A549 (cell line): ENCODE data around the gene DNAJC18. TPM values are rescaled to one million over a fixed set of nuclear protein-coding genes. Genes with fewer than 3 reads are reported as not detected.

Experiments used
- ATAC-seq, 2 experiments: fragments of 200-7000 bp in 1 of 2; fragments of >200 bp in 1 of 2; cut with Nextera tagmentation in 1 of 2; cut with Tn5 transposase in 1 of 2; 3 replicates each; pipeline versions ENCODE4 v1.8.0 to v1.9.1; 2018 to 2020; ENCODE audit warnings: mild to moderate bottlenecking in 1 of 2, moderate library complexity in 1 of 2
- CTCF ChIA-PET: fragments of 300-600 bp; sonication (Branson Sonifier 250); formaldehyde crosslinking; extraction: SDS; loops from one replicate; lab custom pipeline; 2021; ENCODE audit warnings: antibody characterized with exemption, inconsistent platforms; lab: Yijun Ruan, JAX
- POLR2A ChIA-PET: fragments of 350-600 bp; formaldehyde crosslinking; extraction: SDS; loops from one replicate; lab custom pipeline; 2021; ENCODE audit warnings: antibody characterized with exemption, inconsistent platforms; lab: Yijun Ruan, JAX
- DNase-seq, 2 experiments: peaks; one replicate each; pipeline versions ENCODE4 v3.0.0 to v3.0.0-alpha.2; 2011 to 2016; ENCODE audit warnings: low read depth in 1 of 2, low spot score in 1 of 2
- FAIRE-seq: peaks from 2 replicates; lab custom pipeline; 2011; peaks lifted over from hg19 to GRCh38; lab: Jason Lieb, UNC
- H3K27ac ChIP-seq, 2 experiments: fragments of >200 bp; sonication (Bioruptor Twin); formaldehyde crosslinking; 3 replicates each; pipeline ENCODE4 v1.5.1; 2016 to 2017
- H3K4me1 ChIP-seq: fragments of >200 bp; sonication (Bioruptor Twin); formaldehyde crosslinking; 3 replicates; pipeline ENCODE4 v1.6.1; 2016
- H3K4me2 ChIP-seq: fragments of >200 bp; sonication (Bioruptor Twin); formaldehyde crosslinking; 3 replicates; pipeline ENCODE4 v1.6.1; 2016
- H3K4me3 ChIP-seq: fragments of >200 bp; sonication (Bioruptor Twin); formaldehyde crosslinking; 3 replicates; pipeline ENCODE4 v1.5.1; 2016
- H3K9me3 ChIP-seq: fragments of >200 bp; sonication (Bioruptor Twin); formaldehyde crosslinking; 3 replicates; pipeline ENCODE4 v1.6.1; 2016
- CBX2 ChIP-seq: fragments of 200-600 bp; sonication (generic); IDR thresholded peaks from 2 replicates; pipeline ENCODE4 v1.6.1; 2016; ENCODE audit warnings: low read depth, mild to moderate bottlenecking, borderline replicate concordance
- CBX8 ChIP-seq: fragments of 200-600 bp; sonication (generic); IDR thresholded peaks from 2 replicates; pipeline ENCODE4 v1.6.1; 2016
- CEBPB ChIP-seq, 2 experiments: fragments of >200 bp in 1 of 2; sonication (Bioruptor Twin) in 1 of 2; formaldehyde crosslinking in 1 of 2; IDR thresholded peaks; 2 replicates each; pipeline ENCODE4 v1.6.1; 2012 to 2016
- CHD4 ChIP-seq: fragments of 200-600 bp; sonication (generic); IDR thresholded peaks from 2 replicates; pipeline ENCODE4 v1.6.1; 2016; ENCODE audit warnings: antibody characterized with exemption, mild to moderate bottlenecking, borderline replicate concordance
- ESRRA ChIP-seq: fragments of 150-350 bp; IDR thresholded peaks from 2 replicates; pipeline ENCODE4 v1.6.1; 2014; ENCODE audit warnings: mild to moderate bottlenecking, low read length, borderline replicate concordance
- FOSB ChIP-seq: fragments of 250-450 bp; sonication (Bioruptor Pico); IDR thresholded peaks from 2 replicates; pipeline ENCODE4 v1.5.0; 2020; ENCODE audit warnings: mild to moderate bottlenecking, moderate library complexity
- FOSL2 ChIP-seq, 2 experiments: fragments of 450-650 bp in 1 of 2; fragments of >200 bp in 1 of 2; sonication (Bioruptor Twin) in 1 of 2; formaldehyde crosslinking; IDR thresholded peaks; 2 replicates each; pipeline versions ENCODE4 v1.5.0 to v1.6.1; 2016 to 2020; ENCODE audit warnings: mild to moderate bottlenecking in 1 of 2, moderate library complexity in 1 of 2
- MYC ChIP-seq: IDR thresholded peaks from 2 replicates; pipeline ENCODE4 v1.6.1; 2012; ENCODE audit warnings: mild to moderate bottlenecking, inconsistent platforms, low read length, improper control_type of control experiment, borderline replicate concordance
- NFE2L2 ChIP-seq: fragments of 150-350 bp; conservative IDR thresholded peaks from 2 replicates; pipeline ENCODE4 v1.6.1; 2014; ENCODE audit warnings: low read length
- RARB ChIP-seq: fragments of 250-450 bp; sonication (Bioruptor Pico); IDR thresholded peaks from 2 replicates; pipeline ENCODE4 v1.8.0; 2021; ENCODE audit warnings: mild to moderate bottlenecking, moderate library complexity
- ZC3H11A ChIP-seq: fragments of 450-650 bp; IDR thresholded peaks from 2 replicates; pipeline ENCODE4 v1.6.1; 2014; ENCODE audit warnings: antibody characterized with exemption, mild to moderate bottlenecking
- ZFP36 ChIP-seq: fragments of 450-650 bp; IDR thresholded peaks from 2 replicates; pipeline ENCODE4 v1.6.1; 2014; ENCODE audit warnings: borderline replicate concordance; ENCODE audit not compliant: partially characterized antibody
- WGBS: methylation state at CpG from one replicate; pipeline ENCODE4 v1.1.6; 2017; ENCODE audit errors: missing lambda C conversion rate; 5-methylcytosine and 5-hydroxymethylcytosine counted together
- polyA plus RNA-seq, 4 experiments: library from polyadenylated mRNA; depleted of rRNA in 3 of 4; stranded (reverse); fragments of >200 nt; fragmentation: RNase III in 1 of 4; extraction: RNeasy Plus Mini Kit Qiagen cat#74134 plus additional on column Dnase treatment in 1 of 4; gene quantifications; 2 replicates in 3 of 4; 3 replicates in 1 of 4; pipeline ENCODE4 v1.2.3, GENCODE V29; 2011 to 2017
- TF ChIP-seq, protein P1 (sequence below): fragments of 250-450 bp; sonication (Bioruptor Pico); IDR thresholded peaks from 2 replicates; pipeline ENCODE4 v1.5.0; 2020; ENCODE audit warnings: low read depth, mild to moderate bottlenecking, moderate library complexity
- TF ChIP-seq, protein P2 (sequence below): fragments of 200-600 bp; sonication (generic); IDR thresholded peaks from 2 replicates; pipeline ENCODE4 v1.6.1; 2016; ENCODE audit warnings: antibody characterized with exemption, mild to moderate bottlenecking, moderate library complexity
- TF ChIP-seq, protein P3 (sequence below): fragments of >200 bp; sonication (Bioruptor Twin); formaldehyde crosslinking; IDR thresholded peaks from 3 replicates; pipeline ENCODE4 v1.5.1; 2016
- TF ChIP-seq, protein P4 (sequence below): fragments of >200 bp; sonication (Bioruptor Twin); formaldehyde crosslinking; IDR thresholded peaks from 2 replicates; pipeline ENCODE4 v1.6.1; 2016

DNAJC18 gene
- polyA plus RNA-seq, 2 of the 4 experiments (the other 2 are of a cell fraction), result 5.3 TPM

DNA sequence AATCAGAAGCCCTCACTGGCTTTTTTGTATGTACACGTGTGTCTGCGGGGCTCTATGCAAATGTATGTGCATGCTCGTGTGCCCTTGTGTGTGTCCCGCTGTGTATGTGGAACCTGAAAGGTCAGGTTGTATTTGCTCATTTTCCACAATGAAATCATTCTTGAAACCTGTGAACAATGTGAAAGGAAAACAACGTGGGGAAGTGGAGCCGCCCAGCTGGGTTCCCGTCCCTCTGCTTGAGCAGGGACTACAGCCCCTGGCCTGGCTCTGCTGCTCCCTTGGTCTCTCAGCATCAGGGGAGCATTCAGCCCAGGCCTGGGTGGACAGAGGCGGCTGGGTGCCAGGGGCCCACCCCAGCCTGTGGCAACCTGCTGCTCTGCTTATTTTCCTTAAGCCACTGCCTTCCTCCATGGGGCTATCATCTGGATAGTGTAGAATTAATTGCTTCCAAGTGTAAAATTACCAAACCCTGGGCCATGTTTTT lies 20.2 kb upstream of the DNAJC18 start (continued):
- TF ChIP-seq CEBPB (IDR thresholded peaks at IDR 0.05), result no peak
- no peak for TF ChIP-seq FOSL2 (IDR thresholded peaks at IDR 0.05)
- no peak for TF ChIP-seq FOSL2 (CRISPR knock-in tag; IDR thresholded peaks at IDR 0.05)

DNA sequence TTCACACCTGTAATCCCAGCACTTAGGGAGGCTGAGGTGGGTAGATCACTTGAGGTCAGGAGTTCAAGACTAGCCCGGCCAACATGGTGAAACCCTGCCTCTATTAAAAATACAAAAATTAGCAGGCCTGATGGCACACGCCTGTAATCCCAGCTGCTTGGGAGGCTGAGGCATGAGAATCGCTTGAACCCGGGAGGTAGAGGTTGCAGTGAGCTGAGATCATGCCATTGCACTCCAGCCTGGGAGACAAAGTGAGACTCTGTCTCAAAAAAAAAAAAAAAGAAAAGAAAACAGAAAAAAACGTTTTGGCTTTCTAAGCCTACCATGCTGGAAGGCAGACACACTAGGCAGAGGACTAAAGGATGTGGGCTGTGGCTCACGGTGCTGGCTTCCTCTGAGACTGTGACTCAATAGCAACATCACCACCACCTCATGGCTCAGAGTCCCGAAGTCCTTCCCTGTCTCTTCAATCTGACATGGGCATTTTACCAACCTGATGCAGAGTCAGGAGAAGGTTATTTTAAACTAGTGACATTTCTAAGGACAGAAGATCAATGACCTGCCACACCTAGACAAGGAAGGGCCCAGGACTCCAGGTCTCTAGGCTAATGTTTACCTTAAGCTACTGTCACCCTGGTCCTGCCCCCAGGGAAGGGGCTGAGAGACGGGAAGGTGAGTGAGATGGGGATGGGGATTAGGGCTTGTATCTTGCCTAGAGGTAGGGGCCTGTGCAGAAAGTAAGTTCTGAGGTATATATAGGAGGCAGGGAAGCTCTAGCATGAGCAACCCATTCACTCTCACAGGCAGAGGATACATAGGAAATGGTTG lies 19.5 kb upstream of the DNAJC18 start:
- 50% methylated on average over 8 of the region's 8 CpGs for WGBS
- ChIA-PET CTCF (no interaction called here), POLR2A (no interaction called here)
- Histone ChIP-seq H3K4me2 (no peak overlapping the region), H3K4me1 (no peaks in the 10 kb centered on the region), H3K4me3 (no peak overlapping the region), H3K9me3 (no peaks in the 10 kb centered on the region), H3K27ac (no peak overlapping the region)
- TF ChIP-seq NFE2L2 (no peak), FOSB (CRISPR knock-in tag) (no peak), ZC3H11A (no peak), CHD4 (no peak)
- TF ChIP-seq, protein P1, sequence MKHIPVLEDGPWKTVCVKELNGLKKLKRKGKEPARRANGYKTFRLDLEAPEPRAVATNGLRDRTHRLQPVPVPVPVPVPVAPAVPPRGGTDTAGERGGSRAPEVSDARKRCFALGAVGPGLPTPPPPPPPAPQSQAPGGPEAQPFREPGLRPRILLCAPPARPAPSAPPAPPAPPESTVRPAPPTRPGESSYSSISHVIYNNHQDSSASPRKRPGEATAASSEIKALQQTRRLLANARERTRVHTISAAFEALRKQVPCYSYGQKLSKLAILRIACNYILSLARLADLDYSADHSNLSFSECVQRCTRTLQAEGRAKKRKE, result no peak
- TF ChIP-seq, protein P2, sequence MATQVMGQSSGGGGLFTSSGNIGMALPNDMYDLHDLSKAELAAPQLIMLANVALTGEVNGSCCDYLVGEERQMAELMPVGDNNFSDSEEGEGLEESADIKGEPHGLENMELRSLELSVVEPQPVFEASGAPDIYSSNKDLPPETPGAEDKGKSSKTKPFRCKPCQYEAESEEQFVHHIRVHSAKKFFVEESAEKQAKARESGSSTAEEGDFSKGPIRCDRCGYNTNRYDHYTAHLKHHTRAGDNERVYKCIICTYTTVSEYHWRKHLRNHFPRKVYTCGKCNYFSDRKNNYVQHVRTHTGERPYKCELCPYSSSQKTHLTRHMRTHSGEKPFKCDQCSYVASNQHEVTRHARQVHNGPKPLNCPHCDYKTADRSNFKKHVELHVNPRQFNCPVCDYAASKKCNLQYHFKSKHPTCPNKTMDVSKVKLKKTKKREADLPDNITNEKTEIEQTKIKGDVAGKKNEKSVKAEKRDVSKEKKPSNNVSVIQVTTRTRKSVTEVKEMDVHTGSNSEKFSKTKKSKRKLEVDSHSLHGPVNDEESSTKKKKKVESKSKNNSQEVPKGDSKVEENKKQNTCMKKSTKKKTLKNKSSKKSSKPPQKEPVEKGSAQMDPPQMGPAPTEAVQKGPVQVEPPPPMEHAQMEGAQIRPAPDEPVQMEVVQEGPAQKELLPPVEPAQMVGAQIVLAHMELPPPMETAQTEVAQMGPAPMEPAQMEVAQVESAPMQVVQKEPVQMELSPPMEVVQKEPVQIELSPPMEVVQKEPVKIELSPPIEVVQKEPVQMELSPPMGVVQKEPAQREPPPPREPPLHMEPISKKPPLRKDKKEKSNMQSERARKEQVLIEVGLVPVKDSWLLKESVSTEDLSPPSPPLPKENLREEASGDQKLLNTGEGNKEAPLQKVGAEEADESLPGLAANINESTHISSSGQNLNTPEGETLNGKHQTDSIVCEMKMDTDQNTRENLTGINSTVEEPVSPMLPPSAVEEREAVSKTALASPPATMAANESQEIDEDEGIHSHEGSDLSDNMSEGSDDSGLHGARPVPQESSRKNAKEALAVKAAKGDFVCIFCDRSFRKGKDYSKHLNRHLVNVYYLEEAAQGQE, result no peak
- ATAC-seq (no peak), FAIRE-seq (no peak), DNase-seq (no peak)

DNA sequence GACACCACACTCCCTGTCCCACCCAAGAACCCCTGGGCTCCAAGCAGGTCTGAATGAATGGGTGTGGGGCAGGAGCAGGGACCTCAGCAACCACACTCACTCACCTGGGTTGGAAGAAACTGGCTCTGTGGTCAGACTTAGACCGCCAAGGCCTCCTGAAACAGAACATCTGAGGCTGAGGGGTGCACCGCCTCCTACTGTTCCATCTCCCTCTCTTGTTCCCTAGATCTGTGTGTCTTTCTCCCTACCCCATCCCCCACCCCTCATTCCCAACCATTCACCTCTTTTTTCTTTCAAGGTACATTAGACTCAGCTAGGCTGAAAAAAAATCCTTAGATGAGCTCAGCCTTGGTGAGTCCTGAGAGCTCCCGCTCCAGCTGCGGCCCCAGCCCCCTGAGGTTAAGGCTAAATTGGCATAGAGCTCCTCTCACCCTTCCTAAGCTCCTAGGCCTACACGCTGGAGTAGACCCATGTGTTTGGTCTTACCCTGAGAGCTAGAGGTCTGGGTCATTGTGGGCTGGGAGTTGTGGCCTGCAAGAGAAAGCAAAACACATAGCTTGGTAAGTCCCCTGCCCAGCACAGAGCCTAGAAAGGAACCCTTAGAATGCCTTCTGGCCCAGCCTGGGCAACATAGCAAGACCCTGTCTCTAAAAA lies 18.5 kb upstream of the DNAJC18 start:
- TF ChIP-seq, protein P3, sequence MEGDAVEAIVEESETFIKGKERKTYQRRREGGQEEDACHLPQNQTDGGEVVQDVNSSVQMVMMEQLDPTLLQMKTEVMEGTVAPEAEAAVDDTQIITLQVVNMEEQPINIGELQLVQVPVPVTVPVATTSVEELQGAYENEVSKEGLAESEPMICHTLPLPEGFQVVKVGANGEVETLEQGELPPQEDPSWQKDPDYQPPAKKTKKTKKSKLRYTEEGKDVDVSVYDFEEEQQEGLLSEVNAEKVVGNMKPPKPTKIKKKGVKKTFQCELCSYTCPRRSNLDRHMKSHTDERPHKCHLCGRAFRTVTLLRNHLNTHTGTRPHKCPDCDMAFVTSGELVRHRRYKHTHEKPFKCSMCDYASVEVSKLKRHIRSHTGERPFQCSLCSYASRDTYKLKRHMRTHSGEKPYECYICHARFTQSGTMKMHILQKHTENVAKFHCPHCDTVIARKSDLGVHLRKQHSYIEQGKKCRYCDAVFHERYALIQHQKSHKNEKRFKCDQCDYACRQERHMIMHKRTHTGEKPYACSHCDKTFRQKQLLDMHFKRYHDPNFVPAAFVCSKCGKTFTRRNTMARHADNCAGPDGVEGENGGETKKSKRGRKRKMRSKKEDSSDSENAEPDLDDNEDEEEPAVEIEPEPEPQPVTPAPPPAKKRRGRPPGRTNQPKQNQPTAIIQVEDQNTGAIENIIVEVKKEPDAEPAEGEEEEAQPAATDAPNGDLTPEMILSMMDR, result no peak
- TF ChIP-seq ESRRA, result no peak
- TF ChIP-seq ZFP36, result no peak
- TF ChIP-seq MYC, result no peak
- TF ChIP-seq, protein P4, sequence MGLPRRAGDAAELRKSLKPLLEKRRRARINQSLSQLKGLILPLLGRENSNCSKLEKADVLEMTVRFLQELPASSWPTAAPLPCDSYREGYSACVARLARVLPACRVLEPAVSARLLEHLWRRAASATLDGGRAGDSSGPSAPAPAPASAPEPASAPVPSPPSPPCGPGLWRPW, result no peak
- TF ChIP-seq CBX2, result no peak
- TF ChIP-seq RARB (CRISPR knock-in tag), result no peak
- TF ChIP-seq CBX8, result no peak
- ATAC-seq, result no peak
- no peaks in the 10 kb centered on the region for H3K9me3 ChIP-seq
- H3K4me3 ChIP-seq, result no peak overlapping the region
- no peak overlapping the region for H3K4me2 ChIP-seq
- ChIA-PET CTCF (interaction anchor here (1.2 kb wide), 1 partner anchor 56 kb away, joined by 3 read pairs; no protein-coding TSS in a partner anchor), POLR2A (no interaction called here)
- WGBS, result 74% methylated on average over 5 of the region's 5 CpGs
- no peak for FAIRE-seq
- no peak overlapping the region for H3K27ac ChIP-seq
- DNase-seq, result no peak
- H3K4me1 ChIP-seq, result no peaks in the 10 kb centered on the region
